Measurements from ENCODE around the gene VSTM4.

VSTM4 gene

DNA sequence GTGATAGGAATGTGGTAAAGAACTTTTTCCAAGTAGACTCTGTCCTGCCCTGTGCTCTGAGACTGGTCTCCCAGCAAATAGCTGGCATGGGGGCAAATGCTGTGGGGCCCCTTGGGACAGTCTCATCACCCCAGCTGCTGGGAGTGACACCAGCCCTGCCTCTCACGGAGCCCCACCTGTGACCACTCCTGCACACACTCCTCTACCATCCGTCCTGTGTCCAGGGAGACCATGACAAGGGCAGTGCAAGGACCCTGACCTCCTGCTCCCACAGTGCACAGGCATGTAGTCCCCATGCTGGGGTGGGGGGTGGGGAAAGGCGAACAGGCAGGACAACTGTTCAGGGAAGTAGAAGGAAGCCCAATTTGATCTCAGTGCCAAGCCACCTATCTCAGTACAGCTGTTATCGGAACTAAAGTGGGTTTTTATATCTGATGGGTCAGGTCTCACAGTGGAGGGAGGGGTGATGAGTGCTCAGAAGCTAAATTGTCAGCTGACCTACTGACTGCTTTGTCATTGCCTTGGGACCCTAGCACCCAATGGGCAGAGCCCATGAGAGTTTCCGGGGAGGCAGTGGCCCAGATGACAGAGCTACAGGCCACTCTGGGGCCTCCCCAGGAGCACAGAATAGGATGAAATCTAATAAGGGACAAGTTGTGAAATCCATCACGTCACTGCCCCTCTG lies 24.5 kb downstream of the VSTM4 start:
- no peak for FAIRE-seq

- no peak for FAIRE-seq
These were observed 25.1 kb downstream of the VSTM4 start for GRCh38 chr10:49090189-49090575.

- no peak for FAIRE-seq
These were observed 25.6 kb downstream of the VSTM4 start for GRCh38 chr10:49089557-49090188.

DNA sequence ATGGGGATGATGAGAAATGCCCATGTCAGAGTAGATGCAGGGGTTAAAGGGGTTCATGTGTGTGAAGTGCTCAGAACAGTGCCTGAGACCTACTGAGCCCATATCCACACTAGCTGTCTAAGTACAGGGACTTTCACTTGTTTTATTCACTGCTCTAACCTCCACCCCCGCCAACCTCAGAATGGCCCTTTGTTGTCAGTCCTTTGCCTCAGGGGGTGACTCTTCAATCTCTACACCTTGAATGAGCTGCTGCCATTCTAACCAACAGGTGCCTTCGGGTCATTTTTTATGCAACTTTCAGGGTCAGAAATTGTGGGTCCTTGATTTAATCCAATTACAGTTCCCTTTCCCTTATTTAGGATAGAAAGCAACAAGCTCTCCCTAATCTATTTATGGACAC lies 26.2 kb downstream of the VSTM4 start:
- no peak for FAIRE-seq

DNA sequence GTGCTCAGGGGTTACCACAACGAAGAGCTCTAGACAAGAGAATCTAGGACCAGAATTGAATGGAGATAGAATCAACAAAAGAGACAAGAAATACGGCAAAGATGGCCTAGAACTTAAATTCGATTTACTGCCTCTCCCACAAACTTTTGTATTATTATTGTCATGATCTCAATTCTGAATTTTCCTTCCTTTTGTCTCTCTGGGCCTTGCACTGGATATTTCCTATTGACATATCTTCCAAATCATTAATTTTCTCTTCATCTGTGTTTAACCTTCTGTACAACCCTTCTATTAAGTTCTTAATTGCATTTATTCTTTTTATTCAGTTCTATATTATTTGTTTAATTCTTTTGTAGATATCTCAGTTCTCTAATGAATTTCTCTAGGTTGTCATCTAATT lies 28.4 kb downstream of the VSTM4 start:
- no peak for FAIRE-seq

- FAIRE-seq, result no peak
These were observed 32.1 kb downstream of the VSTM4 start for GRCh38 chr10:49083261-49083660.

DNA sequence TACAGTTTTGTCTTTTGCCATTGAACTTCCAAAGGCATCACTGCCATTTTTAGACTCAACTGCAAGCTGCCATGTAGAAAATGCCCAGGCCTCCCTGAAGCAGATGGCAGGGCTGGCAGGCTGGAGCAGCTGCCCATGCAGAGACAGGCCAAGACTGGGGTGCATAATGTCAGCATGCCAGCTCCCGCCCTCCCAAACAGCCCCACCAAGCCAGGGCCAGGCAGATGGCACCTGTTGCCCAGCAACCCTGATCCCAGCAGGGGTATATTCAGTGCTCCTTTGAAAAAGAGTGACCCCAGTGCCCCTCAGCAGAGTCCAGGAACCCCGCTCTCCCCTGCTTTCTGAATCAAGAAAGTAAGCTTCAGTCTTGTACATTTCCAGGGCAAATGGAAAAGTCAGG lies 32.6 kb downstream of the VSTM4 start:
- no peak for FAIRE-seq

DNA sequence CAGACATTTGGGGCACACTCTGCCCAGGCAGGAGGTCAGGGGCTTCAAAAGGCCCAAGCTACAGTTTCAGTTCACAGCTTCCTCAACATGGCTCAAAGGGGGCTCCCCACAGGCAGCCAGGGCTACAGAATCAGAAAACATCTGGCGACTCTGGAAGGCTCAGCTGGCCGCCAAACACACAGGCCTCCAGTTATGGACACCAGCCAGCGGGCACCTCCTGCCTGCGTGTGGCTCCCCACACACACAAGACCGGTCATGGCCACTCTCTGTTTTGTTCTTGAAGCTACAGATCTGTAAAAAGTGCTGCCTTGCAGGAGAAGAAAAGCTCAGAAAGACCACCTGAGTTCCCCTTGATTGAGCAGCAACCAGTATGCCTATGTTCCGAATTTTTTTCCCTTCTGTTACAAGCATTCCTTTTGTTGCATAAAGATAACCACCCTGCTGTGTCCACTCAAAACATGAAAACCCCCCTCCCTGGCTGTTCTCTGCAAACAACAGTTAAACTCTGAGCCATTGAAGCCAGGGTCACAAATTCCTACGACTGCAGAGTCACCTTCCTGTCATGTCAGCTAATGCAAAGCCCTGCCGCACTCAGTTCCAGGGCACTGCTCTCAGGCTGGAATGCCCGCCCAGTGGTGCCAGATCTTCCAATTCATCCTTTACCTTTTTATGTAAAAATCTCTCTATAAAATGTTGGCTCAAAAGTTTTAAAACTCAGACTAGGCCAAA lies 33.6 kb downstream of the VSTM4 start:
- no peak for FAIRE-seq

GRCh38 chr10:49080965-49081364 lies 34.4 kb downstream of the VSTM4 start:
- no peak for FAIRE-seq

DNA sequence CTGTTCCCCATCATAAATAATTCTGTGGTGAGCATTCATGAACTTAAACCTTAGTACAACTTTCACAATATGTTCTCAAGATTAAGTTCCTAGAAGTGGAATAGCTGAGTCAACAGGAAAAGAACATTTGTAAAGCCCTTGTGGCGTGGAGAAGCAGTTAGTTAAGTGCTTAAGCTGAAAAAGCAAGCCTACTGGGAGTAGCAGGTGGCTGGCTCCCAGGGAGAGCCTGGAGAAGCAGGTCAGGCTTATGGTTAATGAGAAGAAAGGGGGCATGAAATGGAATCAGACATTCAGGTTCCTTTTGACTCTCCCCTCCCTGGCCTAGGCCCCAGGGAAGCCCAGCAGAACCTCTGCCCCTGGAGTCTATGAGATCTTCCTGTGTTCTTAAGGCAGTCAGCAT lies 35.3 kb downstream of the VSTM4 start:
- no peak for FAIRE-seq

- FAIRE-seq, result no peak
These were observed 35.8 kb downstream of the VSTM4 start for GRCh38 chr10:49079499-49079898.

- no peak for FAIRE-seq
These were observed 36.2 kb downstream of the VSTM4 start for GRCh38 chr10:49079072-49079471.

- no peak for FAIRE-seq
These were observed 36.9 kb downstream of the VSTM4 start for GRCh38 chr10:49078433-49078832.

GRCh38 chr10:49076741-49077521 lies 38.4 kb downstream of the VSTM4 start:
- no peak for FAIRE-seq

- no peak for FAIRE-seq
These were observed 39.0 kb downstream of the VSTM4 start for GRCh38 chr10:49076319-49076718.

- FAIRE-seq, result no peak
These were observed 39.6 kb downstream of the VSTM4 start for GRCh38 chr10:49075743-49076142.

DNA sequence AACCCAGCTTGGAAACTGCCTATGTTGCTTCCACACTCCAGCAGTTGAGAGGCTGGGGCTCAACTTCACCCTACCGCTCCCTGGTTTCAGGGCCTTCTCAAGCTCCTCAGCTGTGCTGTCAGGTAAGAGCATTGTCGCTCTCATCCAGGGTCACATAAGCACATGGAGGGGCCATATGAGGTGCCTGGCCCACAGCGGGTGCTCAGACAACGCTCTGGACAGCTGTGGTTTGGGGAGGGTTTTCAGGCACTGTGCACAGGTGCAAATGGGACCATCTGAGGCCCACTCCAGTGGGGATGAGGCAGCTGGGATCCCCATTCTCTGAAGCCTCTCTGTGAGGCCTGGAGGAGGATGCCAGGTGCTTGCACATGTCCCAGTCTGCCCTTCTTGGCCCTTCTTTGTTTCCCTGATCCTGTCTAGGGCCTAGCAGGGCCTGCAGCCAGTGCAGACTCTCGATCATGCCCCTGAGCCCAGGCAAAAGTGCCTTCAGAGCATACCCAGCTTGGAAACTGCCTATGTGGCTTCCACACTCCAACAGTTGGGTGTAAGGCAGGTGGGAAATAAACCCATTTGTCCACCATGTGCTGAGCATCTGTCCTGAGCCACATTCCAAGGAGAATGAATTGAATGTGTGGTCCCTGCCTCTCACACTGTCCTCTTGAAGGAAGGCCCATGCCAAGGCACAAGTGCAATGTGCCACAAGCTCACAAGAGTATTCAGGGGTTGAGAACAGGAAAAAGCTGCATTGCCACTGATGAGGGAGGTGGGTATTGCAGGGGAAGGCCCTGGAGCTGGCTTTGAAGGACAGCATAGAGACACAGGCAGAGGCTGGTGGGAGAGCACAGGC lies 40.3 kb downstream of the VSTM4 start:
- FAIRE-seq, result no peak

DNA sequence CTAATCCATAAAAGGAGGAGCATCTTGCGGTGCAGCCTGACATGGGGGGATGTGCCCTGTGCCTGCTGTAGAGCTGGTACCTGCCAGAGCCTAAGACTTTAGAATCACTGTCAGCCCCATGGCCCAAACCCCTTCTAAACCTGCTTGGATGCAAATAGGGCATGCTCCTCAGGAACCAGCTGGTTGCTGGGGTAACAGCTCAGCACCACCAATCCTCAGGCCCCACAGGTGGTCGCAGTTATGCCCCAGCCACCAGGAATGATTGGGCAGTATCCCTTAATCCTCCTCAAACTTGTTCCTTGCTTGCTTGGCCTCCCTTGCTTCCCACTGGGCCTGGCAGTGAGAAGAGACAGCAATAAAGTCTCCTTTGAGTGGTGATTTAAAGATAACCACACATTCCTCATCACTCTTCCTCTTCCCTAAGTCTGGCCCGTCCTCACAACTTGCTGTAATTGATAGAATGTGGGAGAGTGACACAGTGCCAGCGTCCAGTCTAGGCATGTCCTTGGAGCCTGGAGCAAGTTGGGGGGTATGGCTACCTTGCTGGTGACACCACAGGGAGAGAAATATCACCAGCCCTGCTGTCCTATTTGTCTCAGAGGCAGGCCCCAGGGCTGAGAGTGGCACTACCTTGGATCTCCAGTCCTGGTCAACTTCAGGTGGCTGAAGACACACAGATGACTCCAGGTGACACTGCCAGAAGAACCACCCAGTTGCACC lies 43.0 kb downstream of the VSTM4 start:
- no peak for FAIRE-seq

DNA sequence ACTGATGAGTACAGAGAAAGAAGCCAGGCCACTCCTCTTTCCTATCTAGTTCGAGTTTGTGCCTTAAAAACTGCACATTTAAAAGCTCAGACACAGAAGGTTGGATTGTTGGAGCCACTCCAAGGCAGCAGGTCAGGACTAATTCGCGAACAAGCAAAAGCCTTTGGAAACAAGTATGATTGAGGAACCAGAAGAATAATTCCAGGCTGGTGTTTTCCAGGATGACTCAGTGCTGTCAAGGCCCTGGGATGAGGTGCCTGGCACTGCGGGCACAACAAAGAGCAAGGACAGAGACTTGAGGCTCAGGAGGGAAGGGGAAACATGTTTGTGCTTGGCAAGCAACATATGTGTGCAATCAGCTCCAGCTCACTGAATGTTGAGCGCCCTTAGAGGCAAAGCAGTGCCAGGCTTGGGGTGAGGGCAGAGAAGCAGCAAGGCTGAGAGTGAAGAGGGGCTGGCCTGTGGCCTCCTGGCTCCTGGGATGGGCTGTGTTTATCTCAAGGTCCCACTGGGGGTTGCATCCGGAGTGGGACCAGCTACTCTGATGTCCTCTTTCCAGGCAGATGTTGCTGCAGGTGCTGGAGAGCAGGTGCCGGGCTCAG lies 44.1 kb downstream of the VSTM4 start:
- no peak for FAIRE-seq

GRCh38 chr10:49070701-49071100 lies 44.6 kb downstream of the VSTM4 start:
- no peak for FAIRE-seq

DNA sequence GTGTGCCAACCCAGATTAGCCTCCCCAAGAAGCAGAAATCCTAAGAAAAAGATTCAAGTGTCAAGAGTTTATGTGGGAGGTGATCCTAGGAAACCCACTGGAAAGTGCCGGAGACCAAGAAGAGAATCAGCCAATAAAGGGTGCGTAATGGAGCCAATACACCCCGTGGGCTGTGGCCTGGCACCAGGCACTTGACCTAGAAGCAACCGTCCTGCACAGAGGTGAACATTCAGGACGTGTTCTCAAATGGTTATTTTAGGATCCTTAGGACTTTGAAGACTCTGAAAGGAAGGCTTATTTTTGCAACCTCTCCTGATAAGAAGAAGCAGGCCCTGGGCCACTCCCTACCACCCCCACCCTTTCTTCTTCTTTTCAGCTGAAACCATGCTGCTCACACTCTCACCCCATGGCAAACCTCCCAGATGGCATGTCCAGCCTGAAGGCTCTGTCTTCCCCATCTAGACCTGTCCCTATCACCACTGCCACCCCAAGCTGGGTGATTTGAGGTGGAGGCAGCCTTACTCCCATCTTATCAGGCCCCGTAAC lies 46.6 kb downstream of the VSTM4 start:
- no peak for FAIRE-seq
